T follicular helper cell (primary cell): ENCODE measurements around the gene SORCS1.

Experiments used
- DNase-seq: peaks from one replicate; pipeline ENCODE4 v3.0.0-alpha.2; 2020; ENCODE audit warnings: low read depth

The SORCS1 gene

GRCh38 chr10:107104026-107104652 lies 60.4 kb downstream of the SORCS1 start:
- DNase-seq = no peak

- DNase-seq = no peak
These were observed 61.1 kb downstream of the SORCS1 start for GRCh38 chr10:107103174-107104025.

GRCh38 chr10:107098326-107098725 lies 66.2 kb downstream of the SORCS1 start:
- DNase-seq = no peak

GRCh38 chr10:107094824-107095522 lies 69.5 kb downstream of the SORCS1 start:
- no peak for DNase-seq

- no peak for DNase-seq
These were observed 72.2 kb downstream of the SORCS1 start for GRCh38 chr10:107092321-107092720.

- no peak for DNase-seq
These were observed 73.4 kb downstream of the SORCS1 start for GRCh38 chr10:107091126-107091525.

- no peak for DNase-seq
These were observed 78.6 kb downstream of the SORCS1 start for GRCh38 chr10:107085665-107086525.

GRCh38 chr10:107083388-107084009 lies 81.0 kb downstream of the SORCS1 start:
- DNase-seq = no peak

GRCh38 chr10:107081644-107082043 lies 82.9 kb downstream of the SORCS1 start:
- DNase-seq = no peak

GRCh38 chr10:107075117-107075516 lies 89.4 kb downstream of the SORCS1 start:
- no peak for DNase-seq

- no peak for DNase-seq
These were observed 91.7 kb downstream of the SORCS1 start for GRCh38 chr10:107072786-107073185.

GRCh38 chr10:107072028-107072427 lies 92.5 kb downstream of the SORCS1 start:
- DNase-seq = no peak

GRCh38 chr10:107071301-107071700 lies 93.2 kb downstream of the SORCS1 start:
- no peak for DNase-seq

- no peak for DNase-seq
These were observed 96.7 kb downstream of the SORCS1 start for GRCh38 chr10:107067843-107068242.

- no peak for DNase-seq
These were observed 100.4 kb downstream of the SORCS1 start for GRCh38 chr10:107064075-107064474.

- no peak for DNase-seq
These were observed 104.6 kb downstream of the SORCS1 start for GRCh38 chr10:107059872-107060271.

GRCh38 chr10:107059068-107059804 lies 105.3 kb downstream of the SORCS1 start:
- no peak for DNase-seq

GRCh38 chr10:107058331-107058730 lies 106.2 kb downstream of the SORCS1 start:
- DNase-seq = no peak

GRCh38 chr10:107056182-107056581 lies 108.3 kb downstream of the SORCS1 start:
- no peak for DNase-seq

- DNase-seq = no peak
These were observed 109.9 kb downstream of the SORCS1 start for GRCh38 chr10:107054469-107055156.
